Suppressor macrophage (primary cell): ENCODE results near the gene DCUN1D5.

Experiments
- DNase-seq, 4 experiments: peaks; one replicate each; pipeline ENCODE4 v3.0.0-alpha.2; 2020 to 2022
- total RNA-seq, 17 experiments: gene quantifications; one replicate each; lab custom pipeline; 2026; ENCODE audit warnings: mixed read lengths in 6 of 17, inconsistent platforms in 3 of 17; lab: John Stamatoyannopoulos, UW

The DCUN1D5 gene
- 11.7 to 30.5 (median 19.7) reads per million in 17 experiments for total RNA-seq

DNA sequence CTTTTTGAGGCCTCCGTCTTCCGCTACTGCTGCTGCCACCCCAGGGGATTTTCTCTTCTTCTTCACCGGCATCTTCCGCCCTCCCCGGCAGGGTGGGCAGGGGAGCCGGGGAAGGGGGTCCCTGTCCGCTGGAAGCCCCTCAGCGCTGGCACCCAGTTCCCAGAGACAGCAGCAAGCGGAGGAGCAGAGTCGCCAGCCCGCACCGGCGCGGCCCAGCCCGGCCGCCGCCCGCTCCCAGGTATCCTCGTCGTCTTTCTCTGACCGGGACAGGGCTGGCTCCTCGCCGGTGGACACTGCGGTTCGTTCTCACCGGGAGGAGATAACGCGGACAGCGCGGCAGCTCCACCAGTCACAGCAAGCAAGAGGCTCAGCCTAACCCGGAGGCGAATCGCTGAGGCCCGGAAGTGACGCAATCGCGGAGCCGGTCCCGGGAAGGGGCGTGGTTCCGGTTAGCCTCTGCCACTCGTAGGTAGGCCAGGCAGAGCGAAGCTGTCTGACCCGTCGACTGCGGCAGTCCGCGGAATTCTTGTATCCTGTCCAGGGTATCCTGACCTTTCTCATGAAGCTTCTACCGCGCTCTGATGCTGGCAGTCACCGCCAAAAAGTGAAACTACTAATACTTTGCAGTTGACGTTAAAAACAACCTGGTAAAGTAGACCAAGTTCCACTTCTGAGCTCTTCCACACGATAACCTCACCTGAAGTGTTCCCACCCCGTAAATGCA, at the start of gene DCUN1D5:
DCUN1D5 (minus strand) TSS at position 360 of the 724 bp plus-strand sequence; CDS start at position 72, 288 bp downstream.
- peak; percentile 95 to 98 (median 97) for DNase-seq

DNA sequence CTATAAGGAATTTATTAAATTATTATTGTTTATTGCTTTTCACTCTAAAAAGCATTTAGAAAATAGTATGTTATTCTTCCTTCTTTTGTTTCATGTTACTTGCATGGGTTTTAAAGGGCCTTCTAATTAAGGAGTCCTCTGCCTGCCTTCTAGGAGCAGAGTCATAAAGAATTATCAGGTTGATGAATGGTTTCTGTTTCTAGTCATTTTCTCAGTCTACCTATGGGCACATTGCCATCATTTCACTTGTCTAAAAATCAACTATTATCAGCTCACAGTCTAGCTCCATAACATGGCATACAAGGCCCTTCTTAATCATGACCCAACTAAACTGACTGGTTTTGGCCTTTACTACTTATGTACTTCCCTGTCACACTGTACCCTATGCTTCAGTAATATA, 33.5 kb upstream of the DCUN1D5 start:
- no peak for DNase-seq

DNA sequence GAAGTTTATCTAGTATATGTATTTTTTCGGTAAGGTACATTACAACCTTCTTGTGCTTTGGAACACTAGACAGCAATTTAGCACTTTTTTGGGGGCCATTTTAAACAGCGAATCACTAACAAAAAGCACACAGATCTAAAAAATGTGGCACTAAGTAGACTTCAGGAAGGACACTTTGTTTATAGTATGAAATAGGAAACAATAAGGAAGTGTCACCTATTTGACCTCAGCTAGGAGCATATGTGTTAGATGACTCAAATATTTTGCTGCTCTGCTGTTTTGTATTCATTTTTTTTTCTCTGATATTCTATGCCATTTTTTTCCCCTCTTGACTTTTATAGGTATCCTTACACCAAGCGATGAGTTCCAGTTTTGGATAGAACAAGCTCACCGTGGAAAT, 22.9 kb upstream of the DCUN1D5 start:
- no peak for DNase-seq

DNA sequence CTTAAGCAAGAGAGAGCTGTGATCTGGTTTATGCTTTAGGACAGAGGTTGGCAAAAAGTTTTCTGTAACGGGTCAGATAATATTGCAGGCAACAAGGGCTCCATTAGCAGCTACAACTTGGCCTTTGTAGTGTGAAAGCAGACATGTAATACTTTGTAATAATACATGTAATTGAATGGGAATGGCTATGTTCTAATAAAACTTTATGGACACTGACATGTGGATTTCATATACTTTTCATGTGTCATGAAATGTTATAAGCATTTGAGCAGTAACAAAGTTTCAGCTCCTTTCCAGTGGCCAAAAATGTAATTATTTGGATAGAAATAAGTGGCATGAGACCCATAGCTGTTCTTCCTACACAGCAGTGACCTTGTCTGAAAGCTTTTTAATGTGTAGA, 20.4 kb upstream of the DCUN1D5 start:
- DNase-seq, result no peak

DNA sequence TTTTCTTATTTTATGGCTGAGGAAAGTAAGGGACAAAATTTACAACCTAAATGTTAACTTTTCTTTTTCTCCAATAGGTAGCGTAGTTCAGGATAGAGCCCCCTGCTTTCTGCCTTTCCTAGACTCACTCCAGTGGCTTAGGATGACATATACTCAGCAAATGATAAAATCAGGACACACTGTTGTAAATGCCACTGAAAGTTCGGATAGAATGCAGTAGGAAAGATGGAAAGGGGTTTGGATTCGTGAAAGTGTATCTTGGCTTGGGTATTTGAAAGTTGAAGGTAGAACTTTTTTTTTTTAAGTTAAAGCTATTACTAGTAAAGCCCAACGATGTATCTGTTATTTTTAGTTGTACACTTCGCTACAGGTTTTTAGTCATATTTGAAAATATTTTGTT, 19.4 kb upstream of the DCUN1D5 start:
- DNase-seq, result no peak

DNA sequence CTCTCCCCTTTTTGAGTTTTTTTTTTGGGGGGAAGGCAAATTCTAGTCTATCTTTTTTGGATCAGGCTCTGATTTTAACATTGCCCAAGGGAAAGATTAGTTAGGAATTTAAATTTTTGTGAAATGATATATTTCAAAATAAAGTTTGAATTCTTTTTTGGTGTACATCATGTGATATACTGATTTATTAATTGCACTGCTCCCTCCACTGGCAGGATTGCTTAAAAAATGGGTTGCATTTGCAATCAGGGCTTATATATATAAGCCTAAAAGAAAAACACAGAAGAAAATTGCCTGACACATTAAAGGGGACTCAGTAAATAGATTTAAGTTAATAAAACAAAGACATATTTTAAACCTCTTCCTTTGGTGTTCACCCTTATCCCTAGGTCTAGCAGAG, 18.4 kb upstream of the DCUN1D5 start:
- peak in 3 of 4 experiments; percentile 5 to 7 (median 6) for DNase-seq

DNA sequence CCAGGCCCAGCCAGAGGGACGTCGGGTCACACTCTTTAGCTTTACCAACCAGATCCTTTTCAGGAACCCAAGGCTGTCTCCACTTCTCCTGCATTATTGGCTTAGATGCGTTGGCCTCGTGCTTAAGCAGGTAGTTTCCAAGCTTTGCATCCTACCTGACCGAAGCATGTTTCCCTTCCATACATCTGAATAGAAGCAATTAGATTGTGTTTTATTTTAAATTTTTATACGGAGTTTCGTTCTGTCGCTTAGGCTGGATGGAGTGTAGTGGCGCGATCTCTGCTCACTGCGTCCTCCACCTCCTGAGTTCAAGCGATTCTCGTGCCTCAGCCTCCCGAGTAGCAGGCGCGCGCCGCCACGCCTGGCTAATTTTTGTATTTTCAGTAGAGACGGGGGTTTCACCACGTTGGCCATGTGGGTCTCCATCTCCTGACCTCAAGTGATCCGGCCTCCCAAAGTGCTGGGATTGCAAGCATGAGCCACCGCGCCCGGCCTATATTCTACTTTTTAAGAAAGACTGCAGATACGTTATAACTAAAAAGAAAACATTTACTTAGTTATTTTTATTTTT, 17.9 kb upstream of the DCUN1D5 start:
- no peak for DNase-seq

DNA sequence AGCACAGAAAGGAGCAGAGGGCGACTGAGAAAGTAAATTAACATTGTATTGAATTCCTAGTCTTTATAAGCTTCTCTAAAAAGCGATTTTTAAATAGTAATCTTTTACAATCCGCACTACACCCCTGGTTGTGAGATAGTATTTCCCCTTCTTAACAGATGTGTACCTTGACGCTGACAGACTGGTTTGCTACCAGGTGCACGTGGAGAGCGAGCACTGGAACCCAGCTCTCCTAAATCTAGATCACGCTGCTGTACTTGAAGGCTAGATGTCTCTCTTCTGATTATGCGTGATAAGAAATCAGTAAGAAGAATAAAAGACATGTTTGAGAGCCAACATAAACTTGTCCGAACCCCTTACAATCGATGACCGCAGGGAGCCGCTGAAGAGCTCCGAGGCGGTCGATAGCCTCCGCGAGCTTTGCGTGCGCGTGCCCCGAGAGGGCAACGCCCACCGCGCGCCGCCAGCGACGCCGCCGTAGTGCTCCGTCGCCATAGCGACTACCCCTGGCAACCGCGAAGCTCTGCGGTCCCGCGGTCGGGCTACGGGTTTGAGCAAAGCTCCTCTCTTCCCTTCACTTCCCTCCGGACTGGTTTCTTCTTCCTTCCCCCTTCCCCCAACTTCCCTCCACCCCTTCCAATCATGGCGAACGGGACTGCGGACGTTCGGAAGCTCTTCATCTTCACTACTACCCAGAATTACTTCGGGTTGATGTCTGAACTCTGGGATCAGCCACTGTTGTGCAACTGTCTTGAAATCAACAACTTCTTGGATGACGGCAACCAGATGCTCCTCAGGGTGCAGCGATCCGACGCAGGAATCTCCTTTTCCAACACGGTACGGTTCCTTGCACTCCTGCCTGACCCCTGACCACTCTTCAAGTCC, 17.2 kb upstream of the DCUN1D5 start, which contains the start of gene DYNC2H1:
DYNC2H1 (plus strand) TSS at position 494 of the 885 bp plus-strand sequence; CDS start at position 643, 149 bp downstream.
- DNase-seq, result peak; percentile 94 to 97 (median 96)

DNA sequence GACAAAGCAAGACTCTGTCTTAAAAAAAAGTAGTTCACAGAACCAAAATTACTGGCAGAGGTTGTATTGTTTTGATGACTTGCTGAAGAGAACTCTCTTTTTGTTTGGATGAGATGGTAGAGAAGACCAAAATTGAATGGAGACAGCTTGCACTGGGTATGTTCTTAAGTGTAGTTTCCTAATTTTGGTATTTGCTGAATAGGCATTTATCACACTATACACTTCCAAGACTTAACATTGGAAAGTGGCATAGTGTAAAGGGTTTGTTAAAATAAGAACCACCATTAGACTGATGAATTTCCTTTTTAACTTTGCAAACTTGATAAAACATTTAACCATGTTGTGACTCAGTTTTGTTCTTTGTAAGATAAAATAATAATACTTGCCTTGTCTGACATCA, 5.3 kb upstream of the DCUN1D5 start:
- no peak for DNase-seq

DNA sequence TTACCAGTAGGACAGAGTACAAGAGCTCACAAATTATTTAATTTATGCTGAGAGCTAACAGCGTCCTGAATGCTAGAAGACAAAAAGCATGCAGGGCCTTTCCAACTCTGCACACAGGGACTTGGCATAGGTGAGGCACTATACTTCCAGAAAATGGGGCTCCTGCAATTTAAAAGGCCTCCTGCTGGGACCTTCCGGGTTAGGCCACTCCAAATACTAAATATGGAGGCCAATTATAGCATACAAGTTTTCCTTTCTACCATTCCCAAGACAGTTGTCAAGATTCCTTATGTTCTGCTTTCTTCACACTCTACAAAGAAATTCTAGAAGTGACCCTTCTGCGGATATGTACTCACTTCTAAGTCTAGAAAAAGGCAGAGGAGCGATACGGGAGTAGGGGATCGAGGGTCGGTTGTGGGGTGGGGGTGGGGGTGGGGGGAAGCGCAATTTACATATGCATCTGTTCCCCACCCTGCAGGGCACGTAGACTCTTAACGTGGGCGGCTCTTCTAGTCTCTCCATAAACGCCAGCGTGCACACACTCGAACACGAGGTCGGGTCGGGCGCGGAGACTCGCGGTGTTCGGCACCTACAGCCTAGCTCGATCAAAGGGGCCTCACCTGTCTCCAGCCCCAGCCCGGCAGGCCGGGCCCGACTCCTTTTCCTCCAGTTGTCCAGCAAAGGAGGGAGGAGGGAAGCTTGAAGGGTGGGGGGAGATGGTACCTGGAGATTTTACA, 728 bp downstream of the DCUN1D5 start:
- DNase-seq, result peak; percentile 48 to 70 (median 69)

DNA sequence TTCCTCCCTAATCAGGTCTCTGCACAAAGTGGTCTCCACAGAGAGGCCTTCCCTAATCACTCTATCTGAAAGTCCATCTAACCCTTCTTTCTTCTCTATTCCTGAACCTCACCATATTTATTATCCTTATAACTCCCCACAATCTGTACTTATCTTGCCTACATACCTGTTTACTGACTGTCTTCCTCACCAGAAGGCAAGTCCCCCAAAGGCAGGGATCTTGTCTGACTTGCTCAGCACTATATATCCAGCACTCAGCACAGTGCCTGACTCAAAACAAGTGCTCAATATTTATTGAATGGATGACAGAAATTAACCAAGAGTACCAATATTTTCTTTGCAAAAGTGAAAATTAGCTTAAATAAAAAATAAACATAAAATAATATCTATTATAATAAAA, 5.5 kb downstream of the DCUN1D5 start:
- no peak for DNase-seq

DNA sequence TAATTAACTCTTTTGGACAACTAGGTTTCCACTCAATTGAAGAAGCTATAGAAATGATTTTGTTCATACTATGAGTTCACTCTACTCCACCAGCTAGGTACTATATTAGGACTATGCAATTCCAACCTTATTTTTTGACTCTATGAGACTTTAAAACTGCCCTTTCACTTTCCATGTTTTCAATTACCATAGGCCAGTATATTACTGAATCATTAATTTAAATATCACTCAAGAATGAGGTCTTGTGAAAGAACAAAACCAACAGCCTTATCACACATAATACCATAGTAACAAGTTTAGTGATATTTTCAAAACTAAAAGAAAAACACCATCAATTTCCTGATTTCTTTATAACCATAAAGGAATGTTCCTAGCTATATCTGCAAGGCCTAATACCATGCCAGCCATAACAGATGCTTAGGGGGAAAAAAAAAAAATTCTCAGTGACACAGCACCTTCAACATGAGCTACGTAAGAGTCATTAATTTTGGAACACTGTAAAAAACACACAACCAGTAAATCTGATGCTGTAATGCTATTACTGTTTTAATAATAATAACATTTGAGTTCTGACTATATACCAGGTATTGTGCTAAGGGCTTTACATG, 6.1 kb downstream of the DCUN1D5 start:
- DNase-seq, result no peak

DNA sequence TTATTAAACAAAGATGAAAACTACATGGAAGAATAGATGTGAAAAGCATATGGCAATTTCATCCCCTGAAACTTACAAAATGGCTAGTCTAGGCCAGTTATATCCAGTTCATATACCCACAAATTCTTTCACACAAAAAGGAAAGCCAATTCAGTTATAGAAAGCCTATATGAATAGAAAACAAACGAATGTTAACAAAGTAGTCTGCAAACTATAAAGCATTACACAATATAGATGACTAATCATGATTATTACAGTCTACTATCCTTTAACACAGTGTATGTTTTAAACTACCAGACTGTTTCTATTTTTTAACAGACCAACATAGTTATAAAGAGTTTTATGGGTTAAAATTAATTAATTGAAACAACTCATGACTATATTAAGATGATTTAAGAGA, 12.1 kb downstream of the DCUN1D5 start:
- no peak for DNase-seq

DNA sequence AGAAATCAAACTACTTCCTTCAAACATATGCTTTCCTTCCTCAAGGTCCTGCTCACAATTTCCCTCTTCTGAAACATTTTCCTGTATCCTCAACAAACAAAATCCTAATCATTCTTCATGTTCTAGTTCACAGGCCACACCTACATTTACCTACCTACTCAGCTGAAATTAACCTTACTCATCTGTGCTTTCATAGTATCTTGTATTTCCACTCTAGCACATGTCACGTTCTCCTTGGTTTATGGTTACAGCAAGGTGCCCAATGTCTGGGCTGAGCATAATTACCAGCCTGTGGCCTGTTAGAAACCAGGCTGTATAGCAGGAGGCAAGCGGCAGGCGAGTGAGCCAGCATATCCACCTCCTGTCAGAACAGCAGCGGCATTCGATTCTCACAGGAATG, 13.2 kb downstream of the DCUN1D5 start:
- no peak for DNase-seq

DNA sequence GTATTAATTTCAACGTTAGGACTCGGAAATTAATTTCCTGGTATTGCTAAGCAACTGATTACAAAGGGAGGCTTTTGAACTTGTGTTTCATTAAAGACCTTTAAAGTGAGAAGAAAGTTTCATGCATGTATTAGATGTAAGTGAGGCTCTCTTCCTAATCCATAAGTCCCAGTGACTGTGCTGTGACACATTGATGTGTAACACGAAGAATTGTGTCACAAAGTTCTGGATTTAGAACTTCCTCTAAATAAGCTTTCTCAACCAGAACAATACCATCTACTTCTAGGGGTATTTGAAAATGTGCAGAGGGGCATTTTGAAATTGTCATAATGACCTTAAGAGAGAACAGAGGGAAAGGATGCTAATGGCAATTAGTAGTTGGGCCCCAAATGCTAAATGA, 14.4 kb downstream of the DCUN1D5 start:
- peak; percentile 24 to 71 (median 46) for DNase-seq

DNA sequence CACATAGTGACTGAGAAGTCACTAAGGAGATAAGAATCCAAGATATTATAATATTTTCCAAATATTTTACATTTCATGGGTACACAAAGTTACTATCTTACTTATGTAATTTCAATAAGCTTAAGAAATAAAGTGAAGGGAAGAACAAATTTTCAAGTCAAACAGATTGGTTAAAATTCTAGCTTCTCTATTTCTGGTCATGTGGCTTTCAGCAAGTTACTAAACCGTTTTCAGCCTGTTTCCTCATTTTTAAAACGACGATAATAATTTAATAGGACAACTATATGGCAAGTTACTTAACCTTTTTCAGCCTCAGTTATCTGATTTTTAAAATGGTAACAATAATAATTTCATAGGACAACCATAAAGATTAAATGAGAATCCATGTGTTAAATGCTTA, 15.6 kb downstream of the DCUN1D5 start:
- DNase-seq, result peak in 3 of 4 experiments; percentile 3 to 65 (median 54)

DNA sequence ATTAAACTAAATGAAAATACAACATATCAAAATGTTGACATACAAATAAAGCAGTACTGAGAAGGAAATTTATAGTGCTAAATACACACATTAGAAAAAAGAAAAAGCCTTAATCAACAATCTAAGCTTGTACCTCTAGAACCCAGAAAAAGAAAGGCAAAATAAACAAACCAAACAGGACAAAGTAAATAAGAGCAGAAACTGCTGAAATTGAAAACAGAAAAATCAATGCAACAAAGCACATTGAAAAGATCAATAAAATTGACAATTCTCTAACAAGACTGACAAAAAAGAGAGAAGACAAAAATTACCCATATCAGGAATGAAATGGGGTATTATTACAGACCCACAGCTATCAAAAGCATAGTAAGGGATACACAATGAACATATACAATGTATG, 21.0 kb downstream of the DCUN1D5 start:
- DNase-seq, result no peak

DNA sequence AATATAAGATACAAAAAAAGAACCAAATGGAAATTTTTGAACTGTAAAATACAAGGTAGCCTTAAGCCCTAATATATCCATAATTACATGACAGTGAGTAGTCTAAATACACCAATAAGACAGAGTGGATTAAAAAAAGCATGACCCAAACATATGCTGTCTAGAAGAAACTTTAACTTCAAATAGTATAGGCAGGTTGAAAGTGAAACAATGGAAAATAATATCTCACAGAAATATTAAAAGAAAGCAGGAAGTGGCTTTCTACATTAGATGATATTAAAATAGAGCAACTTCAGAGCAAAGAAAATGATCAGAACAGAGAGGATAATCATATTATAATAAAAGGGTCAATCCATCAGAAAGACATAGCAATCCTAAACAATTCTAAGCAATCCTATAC, 21.8 kb downstream of the DCUN1D5 start:
- DNase-seq, result no peak

DNA sequence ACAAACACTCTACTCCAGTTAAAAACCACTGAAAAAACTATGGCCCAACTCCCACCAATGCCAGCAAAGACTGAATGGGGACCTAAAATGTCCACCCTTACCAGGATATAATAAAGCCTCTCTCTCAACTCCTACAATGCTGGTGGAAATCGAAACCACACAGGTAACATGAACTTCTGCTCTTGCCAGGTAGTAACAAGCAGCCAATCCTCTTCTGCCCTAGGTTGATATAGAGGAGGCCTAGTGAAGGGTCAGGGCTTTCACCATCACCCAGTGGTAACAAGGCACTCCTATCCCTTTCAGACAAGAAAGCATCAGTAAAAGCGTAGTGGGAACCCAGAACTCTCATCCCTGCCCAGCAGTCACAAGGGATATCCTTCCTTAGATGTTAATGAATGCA, 22.6 kb downstream of the DCUN1D5 start:
- no peak for DNase-seq

DNA sequence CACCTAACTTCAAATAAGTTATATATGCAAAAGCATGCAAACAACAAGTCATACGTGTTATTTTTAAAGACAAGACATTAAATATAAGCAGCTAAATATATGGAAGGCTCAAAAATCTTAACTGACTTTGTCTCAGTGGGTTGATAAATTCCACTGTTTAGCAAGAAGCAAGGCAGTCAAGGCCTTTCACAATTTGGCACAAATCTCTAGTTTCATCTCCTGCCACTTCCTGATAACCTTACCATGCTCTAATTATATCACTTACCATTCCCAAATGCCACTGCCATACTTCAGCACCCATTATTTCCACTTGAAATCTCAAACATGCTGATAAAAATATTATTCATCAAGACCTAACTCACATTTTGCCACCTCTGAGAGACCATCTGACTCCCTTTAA, 24.8 kb downstream of the DCUN1D5 start:
- peak; percentile 5 to 31 (median 12) for DNase-seq

DNA sequence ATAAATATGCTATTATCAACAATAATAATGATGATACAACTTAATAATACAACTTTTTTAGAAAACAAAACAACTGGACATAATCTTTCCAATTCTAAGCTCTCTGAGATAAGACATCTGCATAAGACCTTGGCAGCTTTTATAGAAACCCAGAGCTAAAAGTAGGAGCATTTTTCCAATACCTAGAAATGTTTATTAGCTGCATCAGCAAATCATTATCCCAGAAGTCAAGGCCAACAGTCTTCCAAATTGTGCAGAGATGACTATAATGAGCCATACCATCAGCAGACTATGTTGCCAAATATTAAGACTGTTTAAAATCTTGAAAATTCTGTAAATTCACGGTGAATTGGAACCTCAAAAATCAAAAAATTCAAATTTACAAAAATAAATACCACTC, 30.3 kb downstream of the DCUN1D5 start:
- no peak for DNase-seq
